PC-3 (cell line): ENCODE data around the gene BCORL1. TPM values are rescaled to one million over a fixed set of nuclear protein-coding genes. Genes with fewer than 3 reads are reported as not detected.

ENCODE experiments used
- ATAC-seq: fragments of 200-7000 bp; cut with Tn5 transposase; 2 replicates; pipeline ENCODE4 v1.9.1; 2020; ENCODE audit warnings: mild to moderate bottlenecking, moderate library complexity
- BruUV-seq: library from RNA; stranded (reverse); fragments of 400-500 nt; replicated peaks from 2 replicates; lab custom pipeline; 2021; lab: Mats Ljungman, UMichigan
- CTCF ChIA-PET: fragments of 300-600 bp; sonication (Branson Sonifier 250); formaldehyde crosslinking; loops from one replicate; lab custom pipeline; 2022; ENCODE audit warnings: antibody characterized with exemption; lab: Charles Lee
- POLR2A ChIA-PET: fragments of 300-600 bp; sonication (Branson Sonifier 250); formaldehyde crosslinking; loops from one replicate; lab custom pipeline; 2022; ENCODE audit warnings: antibody characterized with exemption; ENCODE audit not compliant: unreplicated experiment; lab: Charles Lee
- DNase-seq: peaks from one replicate; pipeline ENCODE4 v3.0.0-alpha.2; 2015
- H2AFZ ChIP-seq: fragments of 300-600 bp; sonication (generic); 2 replicates; pipeline ENCODE4 v1.6.0; 2016; ENCODE audit warnings: antibody characterized with exemption, low read length
- H3F3A ChIP-seq: fragments of 300-600 bp; sonication (generic); one replicate; pipeline ENCODE4 v1.6.0; 2017; ENCODE audit warnings: antibody characterized with exemption, low read length, control low read depth, mild to moderate bottlenecking; ENCODE audit not compliant: unreplicated experiment
- H3K27ac ChIP-seq: fragments of 300-600 bp; sonication (generic); 2 replicates; pipeline ENCODE4 v1.5.1; 2016; ENCODE audit warnings: mild to moderate bottlenecking, low read length
- H3K27me3 ChIP-seq: fragments of 300-600 bp; sonication (generic); 2 replicates; pipeline ENCODE4 v1.6.1; 2016; ENCODE audit warnings: low read length, mixed read lengths
- H3K36me3 ChIP-seq: fragments of 300-600 bp; sonication (generic); 2 replicates; pipeline ENCODE4 v1.6.1; 2016; ENCODE audit warnings: low read depth, mixed run types, low read length, mixed read lengths
- H3K4me1 ChIP-seq: fragments of 300-600 bp; sonication (generic); 2 replicates; pipeline ENCODE4 v1.5.1; 2016; ENCODE audit warnings: low read length; ENCODE audit not compliant: insufficient read depth
- H3K4me2 ChIP-seq: fragments of 300-600 bp; sonication (generic); 2 replicates; pipeline ENCODE4 v1.6.0; 2016; ENCODE audit warnings: low read length
- H3K4me3 ChIP-seq: fragments of 300-600 bp; sonication (generic); 2 replicates; pipeline ENCODE4 v1.5.1; 2016; ENCODE audit warnings: mild to moderate bottlenecking, low read length, mixed read lengths
- H3K79me2 ChIP-seq: fragments of 300-600 bp; sonication (generic); 2 replicates; pipeline ENCODE4 v1.6.1; 2017; ENCODE audit warnings: low read length, mixed read lengths
- H3K9ac ChIP-seq: fragments of 300-600 bp; sonication (generic); 2 replicates; pipeline ENCODE4 v1.6.0; 2016; ENCODE audit warnings: mild to moderate bottlenecking, low read length
- H3K9me2 ChIP-seq: fragments of 300-600 bp; sonication (generic); replicated peaks from 2 replicates; pipeline ENCODE4 v1.6.1; 2016; ENCODE audit warnings: mixed run types, low read length, mixed read lengths
- H3K9me3 ChIP-seq: fragments of 300-600 bp; sonication (generic); 2 replicates; pipeline ENCODE4 v1.6.1; 2016; ENCODE audit warnings: low read length, mixed read lengths
- H4K20me1 ChIP-seq: fragments of 300-600 bp; sonication (generic); 2 replicates; pipeline ENCODE4 v1.6.1; 2016; ENCODE audit warnings: low read length, mixed read lengths
- EZH2 ChIP-seq: fragments of 300-600 bp; sonication (generic); IDR thresholded peaks from one replicate; pipeline ENCODE4 v1.6.1; 2017; ENCODE audit warnings: antibody characterized with exemption, mild to moderate bottlenecking, low read length; ENCODE audit not compliant: unreplicated experiment
- EZH2phosphoT487 ChIP-seq: fragments of 300-600 bp; sonication (generic); IDR thresholded peaks from 2 replicates; pipeline ENCODE4 v1.6.1; 2018; ENCODE audit warnings: mild to moderate bottlenecking, antibody characterized with exemption, low read length, borderline replicate concordance
- intact Hi-C: fragments of 100-400 bp; cut with micrococcal nuclease; formaldehyde crosslinking; loops from 2 replicates; pipeline ENCODE4 v1.9.0; 2023
- total RNA-seq: library from RNA; depleted of rRNA; stranded (reverse); fragments of >200 nt; gene quantifications from 2 replicates; pipeline ENCODE4 v1.2.3, GENCODE V29; 2014
- TF ChIP-seq, protein P1 (sequence below): fragments of 300-600 bp; sonication (generic); conservative IDR thresholded peaks from 2 replicates; pipeline ENCODE4 v1.5.1; 2017; ENCODE audit warnings: antibody characterized with exemption, low read depth, mild to moderate bottlenecking, low read length

BCORL1 gene
- total RNA-seq, 1 experiment from 2014 or later: 3.1 TPM

GRCh38 chrX:130081421-130082045 lies 99.1 kb downstream of the BCORL1 start:
- CTCF ChIA-PET: no interaction called here
- BruUV-seq: no TSS peak
- no peak overlapping the region for H3K9ac ChIP-seq
- TF ChIP-seq, protein P1, sequence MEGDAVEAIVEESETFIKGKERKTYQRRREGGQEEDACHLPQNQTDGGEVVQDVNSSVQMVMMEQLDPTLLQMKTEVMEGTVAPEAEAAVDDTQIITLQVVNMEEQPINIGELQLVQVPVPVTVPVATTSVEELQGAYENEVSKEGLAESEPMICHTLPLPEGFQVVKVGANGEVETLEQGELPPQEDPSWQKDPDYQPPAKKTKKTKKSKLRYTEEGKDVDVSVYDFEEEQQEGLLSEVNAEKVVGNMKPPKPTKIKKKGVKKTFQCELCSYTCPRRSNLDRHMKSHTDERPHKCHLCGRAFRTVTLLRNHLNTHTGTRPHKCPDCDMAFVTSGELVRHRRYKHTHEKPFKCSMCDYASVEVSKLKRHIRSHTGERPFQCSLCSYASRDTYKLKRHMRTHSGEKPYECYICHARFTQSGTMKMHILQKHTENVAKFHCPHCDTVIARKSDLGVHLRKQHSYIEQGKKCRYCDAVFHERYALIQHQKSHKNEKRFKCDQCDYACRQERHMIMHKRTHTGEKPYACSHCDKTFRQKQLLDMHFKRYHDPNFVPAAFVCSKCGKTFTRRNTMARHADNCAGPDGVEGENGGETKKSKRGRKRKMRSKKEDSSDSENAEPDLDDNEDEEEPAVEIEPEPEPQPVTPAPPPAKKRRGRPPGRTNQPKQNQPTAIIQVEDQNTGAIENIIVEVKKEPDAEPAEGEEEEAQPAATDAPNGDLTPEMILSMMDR: no peak
- TF ChIP-seq EZH2phosphoT487 (no peak), EZH2 (no peak)
- no peaks in the 10 kb centered on the region for H4K20me1 ChIP-seq
- H3F3A ChIP-seq: no peaks in the 10 kb centered on the region
- no peaks in the 10 kb centered on the region for H3K9me3 ChIP-seq
- no peak overlapping the region for H3K4me3 ChIP-seq
- H2AFZ ChIP-seq: no peak overlapping the region
- DNase-seq: no peak
- 0 out of 2 replicates have a peak, but pooled peaks cover 5% of the 10 kb centered on the region for H3K79me2 ChIP-seq
- H3K27me3 ChIP-seq: no peaks in the 10 kb centered on the region
- no peaks in the 10 kb centered on the region for H3K4me1 ChIP-seq
- intact Hi-C loops: no loop called here
- H3K27ac ChIP-seq: no peak overlapping the region
- POLR2A ChIA-PET: no interaction called here
- H3K9me2 ChIP-seq: no peaks in the 10 kb centered on the region
- H3K36me3 ChIP-seq: 0 out of 2 replicates have a peak, but pooled peaks cover 3% of the 10 kb centered on the region
- no peak for ATAC-seq
- H3K4me2 ChIP-seq: no peak overlapping the region

GRCh38 chrX:130082244-130083106 lies 100.0 kb downstream of the BCORL1 start:
- no TSS peak for BruUV-seq
- no peaks in the 10 kb centered on the region for H4K20me1 ChIP-seq
- no peaks in the 10 kb centered on the region for H3F3A ChIP-seq
- no peaks in the 10 kb centered on the region for H3K4me1 ChIP-seq
- H3K79me2 ChIP-seq: 0 out of 2 replicates have a peak, but pooled peaks cover 5% of the 10 kb centered on the region
- no peaks in the 10 kb centered on the region for H3K9me3 ChIP-seq
- no peaks in the 10 kb centered on the region for H3K27me3 ChIP-seq
- no peak for ATAC-seq
- H2AFZ ChIP-seq: no peak overlapping the region
- intact Hi-C loops: no loop called here
- no peak overlapping the region for H3K27ac ChIP-seq
- CTCF ChIA-PET: no interaction called here
- no peak overlapping the region for H3K4me2 ChIP-seq
- POLR2A ChIA-PET: no interaction called here
- TF ChIP-seq EZH2phosphoT487 (no peak), EZH2 (no peak)
- TF ChIP-seq, protein P1: no peak
- no peak overlapping the region for H3K4me3 ChIP-seq
- H3K9me2 ChIP-seq: no peaks in the 10 kb centered on the region
- H3K9ac ChIP-seq: no peak overlapping the region
- no peak for DNase-seq
- 0 out of 2 replicates have a peak, but pooled peaks cover 3% of the 10 kb centered on the region for H3K36me3 ChIP-seq
